Epidermal melanocyte (primary cell): ENCODE measurements around the gene USP17L28.
"Not testable (repeated sequence)": the region's sequence is repeated elsewhere in the genome, so short reads cannot be mapped to it uniquely, and the experiment has no call there.

Experiments used
- DNase-seq: peaks from one replicate; pipeline ENCODE4 v3.0.0; 2011; ENCODE audit warnings: low spot score; ENCODE audit not compliant: insufficient read length

Gene USP17L28

GRCh38 chr4:9348593-9348992 lies at the start of gene USP17L28:
Gene USP17L28, plus strand, starts transcription at chr4:9348893. Its CDS starts 0 bp downstream, at chr4:9348893.
- not testable (repeated sequence) for DNase-seq

- DNase-seq = not testable (repeated sequence)
Measured at GRCh38 chr4:9324191-9324590, 24.5 kb upstream of the USP17L28 start.

GRCh38 chr4:9324865-9325264 lies 23.8 kb upstream of the USP17L28 start, which contains the start of gene USP17L24:
Gene USP17L24, plus strand, starts transcription at chr4:9325165. Its CDS starts 0 bp downstream, at chr4:9325165.
- not testable (repeated sequence) for DNase-seq

- DNase-seq = not testable (repeated sequence)
Measured at GRCh38 chr4:9329611-9330010, 19.1 kb upstream of the USP17L28 start, which contains the start of gene USP17L25. Gene USP17L25, plus strand, starts transcription at chr4:9329911. Its CDS starts 0 bp downstream, at chr4:9329911.

- DNase-seq = not testable (repeated sequence)
Measured at GRCh38 chr4:9334358-9334757, 14.3 kb upstream of the USP17L28 start, which contains the start of gene USP17L26. Gene USP17L26, plus strand, starts transcription at chr4:9334658. Its CDS starts 0 bp downstream, at chr4:9334658.

GRCh38 chr4:9339103-9339502 lies 9.6 kb upstream of the USP17L28 start, which contains the start of gene USP17L5:
Gene USP17L5, plus strand, starts transcription at chr4:9339403. Its CDS starts 0 bp downstream, at chr4:9339403.
- not testable (repeated sequence) for DNase-seq

GRCh38 chr4:9343848-9344247 lies 4.8 kb upstream of the USP17L28 start, which contains the start of gene USP17L27:
Gene USP17L27, plus strand, starts transcription at chr4:9344148. Its CDS starts 0 bp downstream, at chr4:9344148.
- not testable (repeated sequence) for DNase-seq

- not testable (repeated sequence) for DNase-seq
Measured at GRCh38 chr4:9350866-9351265, 2.2 kb downstream of the USP17L28 start.

- DNase-seq = not testable (repeated sequence)
Measured at GRCh38 chr4:9353338-9353737, 4.6 kb downstream of the USP17L28 start, which contains the start of gene USP17L29. Gene USP17L29, plus strand, starts transcription at chr4:9353638. Its CDS starts 0 bp downstream, at chr4:9353638.

- not testable (repeated sequence) for DNase-seq
Measured at GRCh38 chr4:9362829-9363228, 14.1 kb downstream of the USP17L28 start, which contains the start of gene USP17L30. Gene USP17L30, plus strand, starts transcription at chr4:9363129. Its CDS starts 0 bp downstream, at chr4:9363129.

GRCh38 chr4:9379881-9380280 lies 31.2 kb downstream of the USP17L28 start:
- DNase-seq = not testable (repeated sequence)

- DNase-seq = not testable (repeated sequence)
Measured at GRCh38 chr4:9381012-9381534, 32.4 kb downstream of the USP17L28 start.

GRCh38 chr4:9384126-9384525 lies 35.4 kb downstream of the USP17L28 start:
- no peak for DNase-seq

- DNase-seq = not testable (repeated sequence)
Measured at GRCh38 chr4:9389001-9389400, 40.3 kb downstream of the USP17L28 start.
